ENCODE measurements around the gene MAP3K5.
"Not testable (repeated sequence)": the region's sequence is repeated elsewhere in the genome, so short reads cannot be mapped to it uniquely, and the experiment has no call there.

MAP3K5 gene

DNA sequence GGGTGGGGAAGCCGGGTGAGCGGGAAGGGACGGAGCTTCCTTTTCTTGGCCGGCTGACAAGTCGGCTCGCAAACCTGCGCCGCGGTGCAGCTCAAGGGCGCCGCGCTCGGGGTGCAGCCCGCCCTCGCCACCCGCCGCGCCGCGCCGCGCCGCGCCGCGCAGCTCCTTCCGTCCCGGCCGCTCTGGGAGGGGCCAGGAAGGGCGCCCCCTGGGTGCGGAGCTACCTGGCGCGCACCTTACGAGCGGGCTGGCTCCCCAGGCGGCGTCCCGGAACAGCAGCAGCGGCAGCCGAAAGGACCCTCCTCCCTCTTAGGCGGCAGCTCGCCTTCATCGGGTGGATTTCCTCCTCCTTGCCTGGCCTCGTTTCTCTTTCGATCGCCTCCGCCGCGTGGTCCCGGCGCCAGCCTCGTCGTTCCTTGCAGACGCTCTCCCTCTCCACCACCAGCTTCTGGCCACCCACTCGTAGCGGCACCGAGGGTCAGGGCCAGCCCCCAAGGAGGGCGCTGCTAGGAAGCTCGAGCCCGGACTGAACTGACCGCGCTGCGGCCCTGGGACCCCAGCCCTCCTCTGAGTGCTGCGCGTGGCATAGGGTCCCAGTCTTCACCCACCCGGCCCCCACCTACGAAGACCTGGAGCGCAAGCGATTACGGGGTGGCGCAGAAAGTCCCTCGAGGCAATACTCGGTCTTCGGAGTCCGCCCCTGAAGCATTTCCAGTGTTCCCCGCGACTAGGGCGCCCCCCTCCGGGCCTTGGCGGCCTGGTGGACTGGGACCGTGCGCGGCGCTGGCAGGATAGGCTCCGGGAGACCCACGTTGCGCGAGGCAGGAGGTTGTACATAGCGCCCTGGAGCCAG, at the start of gene MAP3K5:
Gene MAP3K5, minus strand, starts transcription at position 68 of the 853 bp plus-strand sequence. CDS start 320 bp downstream, outside the sequence.
- DNase-seq = peak; percentile 90

DNA sequence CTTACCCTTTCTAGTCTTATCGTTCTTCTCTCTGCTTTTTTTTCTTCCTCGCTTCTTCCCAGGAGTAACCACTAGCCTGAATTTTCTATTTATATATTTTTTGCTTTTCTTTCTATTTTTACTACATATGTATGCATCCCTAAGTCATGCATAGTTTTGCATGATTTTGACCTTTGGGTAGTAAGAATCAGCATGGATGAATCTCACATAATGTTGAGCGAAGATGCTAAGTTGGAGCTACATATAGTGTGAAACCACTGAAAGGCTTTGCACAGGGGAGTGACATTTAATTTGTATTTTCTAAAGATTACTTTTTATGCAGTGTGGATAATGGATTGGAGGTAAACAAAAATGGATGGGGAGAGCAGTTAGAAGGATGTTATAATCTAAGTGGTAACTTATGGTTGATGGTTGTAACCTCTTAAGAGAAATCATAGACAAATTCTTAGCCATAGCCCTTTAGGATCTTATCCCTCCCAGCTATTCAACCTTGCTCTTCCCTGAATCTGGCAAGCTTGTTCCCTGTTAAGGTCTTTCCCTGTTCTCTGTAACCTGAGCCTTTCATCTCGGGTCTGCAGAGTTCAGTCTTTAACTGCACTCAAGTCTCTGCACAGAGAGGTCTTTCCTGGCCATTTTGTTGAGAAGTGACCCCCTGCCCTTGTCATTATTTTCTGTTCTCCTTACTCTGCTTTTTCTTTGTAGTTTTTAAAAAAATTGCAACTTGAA, 48.2 kb upstream of the MAP3K5 start:
- no peak for DNase-seq

GRCh38 chr6:136831873-136832562, 39.7 kb upstream of the MAP3K5 start:
- no peak for DNase-seq

- DNase-seq = no peak
Measured at GRCh38 chr6:136826216-136826615, 33.9 kb upstream of the MAP3K5 start.

GRCh38 chr6:136823128-136823660, 30.9 kb upstream of the MAP3K5 start:
- no peak for DNase-seq

GRCh38 chr6:136822376-136823127, 30.3 kb upstream of the MAP3K5 start, which contains the start of gene PEX7:
TSS of gene PEX7 (plus strand) at chr6:136822592. CDS start at chr6:136822666, 74 bp downstream.
- DNase-seq = peak; percentile 83

GRCh38 chr6:136822046-136822375, 29.7 kb upstream of the MAP3K5 start:
- no peak for DNase-seq

DNA sequence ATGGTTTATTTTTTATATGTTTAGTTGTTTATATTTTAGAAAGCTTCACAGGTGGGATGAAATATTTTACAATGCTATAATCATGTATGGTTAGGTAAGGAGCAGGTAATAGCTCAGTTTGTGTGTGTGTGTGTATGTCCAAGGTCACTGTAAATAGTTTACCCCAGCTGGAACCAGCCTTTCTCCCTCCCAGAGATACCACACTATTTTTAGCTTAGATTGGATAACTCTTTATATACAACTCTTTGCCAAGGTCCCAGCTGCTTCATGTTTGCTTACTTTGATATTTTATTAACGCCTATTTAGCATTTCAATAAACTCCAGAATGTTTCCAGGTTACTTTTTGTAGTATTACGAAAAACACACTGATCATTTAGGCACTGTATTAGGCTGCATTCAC, 28.3 kb upstream of the MAP3K5 start:
- no peak for DNase-seq

DNA sequence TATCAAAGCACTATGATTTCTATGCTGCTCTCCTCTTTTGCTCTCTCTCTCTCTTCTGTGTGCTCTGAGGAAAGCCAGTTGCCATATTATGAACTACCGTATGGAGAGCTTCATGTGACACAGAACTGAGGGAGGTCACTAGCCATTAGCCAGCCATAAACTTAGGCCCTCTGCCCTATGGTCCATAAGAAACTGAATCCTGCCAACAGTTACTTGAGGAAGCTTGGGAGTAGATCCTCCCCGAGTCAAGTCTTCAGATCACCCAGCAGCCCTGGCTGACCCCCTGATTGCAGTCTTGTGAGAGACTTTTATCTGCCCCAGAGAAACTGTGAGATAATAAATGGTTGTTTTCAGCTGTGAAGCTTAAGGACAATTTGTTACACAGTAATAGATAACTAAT, 24.4 kb upstream of the MAP3K5 start:
- DNase-seq = no peak

DNA sequence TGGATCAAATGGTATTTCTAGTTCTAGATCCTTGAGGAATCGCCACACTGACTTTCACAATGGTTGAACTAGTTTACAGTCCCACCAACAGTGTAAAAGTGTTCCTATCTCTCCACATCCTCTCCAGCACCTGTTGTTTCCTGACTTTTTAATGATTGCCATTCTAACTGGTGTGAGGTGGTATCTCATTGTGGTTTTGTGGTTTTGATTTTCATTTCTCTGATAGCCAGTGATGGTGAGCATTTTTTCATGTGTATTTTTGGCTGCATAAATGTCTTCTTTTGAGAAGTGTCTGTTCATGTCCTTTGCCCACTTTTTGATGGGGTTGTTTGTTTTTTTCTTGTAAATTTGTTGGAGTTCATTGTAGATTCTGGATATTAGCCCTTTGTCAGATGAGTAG, 23.3 kb upstream of the MAP3K5 start:
- not testable (repeated sequence) for DNase-seq

DNA sequence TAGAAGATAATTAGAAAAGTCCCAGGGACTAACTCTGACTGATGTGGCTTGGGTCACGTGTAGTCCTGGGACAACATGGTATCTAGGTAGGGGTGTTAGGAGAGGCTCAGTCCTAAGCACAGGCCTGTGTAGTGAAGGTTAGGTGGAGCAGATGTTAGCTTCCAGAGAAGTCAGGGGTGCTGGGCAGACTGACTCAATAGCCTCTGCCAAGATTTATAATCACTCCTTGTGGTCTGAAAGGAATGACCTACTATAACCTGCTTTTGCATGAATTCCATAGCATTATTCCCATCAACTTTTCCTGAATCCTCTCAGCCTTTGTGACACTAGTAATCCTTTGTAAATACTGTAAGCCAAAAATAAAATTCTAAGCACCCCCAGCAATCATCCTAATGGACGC, 19.9 kb upstream of the MAP3K5 start:
- no peak for DNase-seq

DNA sequence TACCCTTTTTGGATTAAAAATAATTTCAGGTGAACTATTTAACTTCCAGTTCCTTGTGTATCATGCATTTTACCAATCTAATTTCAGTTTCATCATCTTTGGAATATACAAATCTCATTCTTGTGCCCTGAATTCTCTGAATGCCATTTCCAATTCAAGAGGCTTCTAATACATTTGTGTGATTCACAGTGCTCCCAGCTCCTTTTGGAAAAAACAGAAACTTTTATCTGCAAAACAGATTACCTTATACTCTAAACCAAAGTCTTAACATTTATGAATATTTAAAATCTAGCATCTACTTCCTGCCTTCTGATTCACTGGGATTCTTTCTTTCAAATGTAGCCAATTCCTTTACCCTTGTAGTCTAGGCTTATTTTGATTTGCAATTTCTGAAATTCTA, 19.0 kb upstream of the MAP3K5 start:
- DNase-seq = no peak

- DNase-seq = no peak
Measured at GRCh38 chr6:136809091-136809860, 17.0 kb upstream of the MAP3K5 start.

DNA sequence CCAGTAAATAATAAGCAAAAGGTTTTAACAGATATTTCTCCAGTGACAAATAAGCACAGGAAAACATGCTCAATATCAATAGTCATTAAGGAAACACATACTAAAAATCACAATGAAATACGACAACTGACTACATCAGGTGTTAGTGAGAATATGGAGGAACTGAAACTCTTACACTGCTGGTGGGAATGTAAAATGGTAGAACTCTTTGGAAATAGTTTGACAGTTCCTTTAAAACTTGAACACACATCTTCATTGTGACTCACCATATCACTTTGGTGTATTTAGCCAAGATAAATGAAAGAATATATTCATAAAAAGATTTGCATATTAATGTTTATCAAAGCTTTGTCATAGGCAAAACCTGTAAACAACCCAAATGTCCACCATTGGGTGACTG, 11.3 kb upstream of the MAP3K5 start:
- no peak for DNase-seq

GRCh38 chr6:136801581-136801980, 9.3 kb upstream of the MAP3K5 start:
- DNase-seq = no peak

GRCh38 chr6:136798044-136798443, 5.8 kb upstream of the MAP3K5 start:
- DNase-seq = no peak

DNA sequence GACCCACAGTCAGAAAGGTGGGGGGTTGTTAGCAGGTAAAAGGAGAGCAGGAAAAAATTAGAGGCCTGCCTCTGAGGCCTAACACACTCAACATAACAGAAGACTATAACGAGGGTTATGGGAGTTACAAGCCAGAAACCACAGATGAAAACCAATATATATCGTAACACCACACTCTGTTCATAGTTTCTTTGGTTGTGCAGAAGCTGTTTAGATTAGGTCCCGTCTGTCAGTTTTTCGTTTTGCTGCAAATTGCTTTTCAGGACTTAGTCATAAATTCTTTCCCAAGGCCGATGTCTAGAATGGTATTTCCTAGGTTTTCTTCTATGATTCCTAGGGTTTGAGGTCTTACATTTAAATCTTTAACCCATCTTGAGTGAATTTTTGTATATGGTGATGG, 3.7 kb upstream of the MAP3K5 start:
- no peak for DNase-seq

GRCh38 chr6:136795386-136795785, 3.1 kb upstream of the MAP3K5 start:
- no peak for DNase-seq

DNA sequence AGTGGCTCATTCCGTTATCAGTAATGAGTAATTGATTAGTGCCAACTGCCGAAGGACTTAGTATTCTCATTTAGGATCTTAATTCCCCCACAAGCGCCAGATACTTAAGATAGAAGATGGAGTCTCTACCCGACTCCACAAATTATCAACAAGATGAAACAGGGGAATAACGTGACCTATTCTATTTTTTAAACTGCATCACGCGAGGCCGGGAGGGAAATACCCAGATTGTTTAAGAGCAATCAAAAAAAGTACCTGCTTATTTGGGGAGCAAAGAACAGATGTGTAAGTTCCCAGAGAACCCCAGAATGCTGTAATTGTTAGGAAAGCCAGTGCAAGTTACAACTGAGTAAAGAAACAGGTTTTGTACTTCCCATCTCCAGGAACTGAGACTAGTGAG, 1.1 kb upstream of the MAP3K5 start:
- DNase-seq = no peak

DNA sequence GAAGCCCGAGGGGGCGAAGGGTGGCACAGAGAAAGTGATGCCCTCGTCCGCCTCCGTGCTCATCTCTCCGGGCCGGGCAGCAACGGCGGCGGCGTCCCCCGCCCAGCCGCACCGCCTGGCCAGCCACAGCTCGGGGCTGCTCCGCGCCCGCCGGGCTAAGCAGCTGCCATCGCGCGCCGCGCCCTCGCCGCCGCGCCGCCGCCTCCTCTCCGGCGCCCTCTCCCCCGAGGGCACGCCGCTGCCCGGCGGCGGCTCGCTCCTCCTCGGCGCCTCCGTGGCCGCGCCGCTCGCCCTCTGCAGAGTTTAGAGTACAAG, 225 bp downstream of the MAP3K5 start:
- no peak for DNase-seq

- DNase-seq = peak; percentile 49
Measured at GRCh38 chr6:136791296-136792094, 782 bp downstream of the MAP3K5 start.

Measured in GDM1 (cell line).